ENCODE results near the gene UGT2B15. TPM values are rescaled to one million over a fixed set of nuclear protein-coding genes. Genes with fewer than 3 reads are reported as not detected.
"Not testable (repeated sequence)": the region's sequence is repeated elsewhere in the genome, so short reads cannot be mapped to it uniquely, and the experiment has no call there.

The UGT2B15 gene
- total and polyA plus RNA-seq, 2 donors (not counting 1 experiment from before 2014, with no cell fraction given) = not detected

DNA sequence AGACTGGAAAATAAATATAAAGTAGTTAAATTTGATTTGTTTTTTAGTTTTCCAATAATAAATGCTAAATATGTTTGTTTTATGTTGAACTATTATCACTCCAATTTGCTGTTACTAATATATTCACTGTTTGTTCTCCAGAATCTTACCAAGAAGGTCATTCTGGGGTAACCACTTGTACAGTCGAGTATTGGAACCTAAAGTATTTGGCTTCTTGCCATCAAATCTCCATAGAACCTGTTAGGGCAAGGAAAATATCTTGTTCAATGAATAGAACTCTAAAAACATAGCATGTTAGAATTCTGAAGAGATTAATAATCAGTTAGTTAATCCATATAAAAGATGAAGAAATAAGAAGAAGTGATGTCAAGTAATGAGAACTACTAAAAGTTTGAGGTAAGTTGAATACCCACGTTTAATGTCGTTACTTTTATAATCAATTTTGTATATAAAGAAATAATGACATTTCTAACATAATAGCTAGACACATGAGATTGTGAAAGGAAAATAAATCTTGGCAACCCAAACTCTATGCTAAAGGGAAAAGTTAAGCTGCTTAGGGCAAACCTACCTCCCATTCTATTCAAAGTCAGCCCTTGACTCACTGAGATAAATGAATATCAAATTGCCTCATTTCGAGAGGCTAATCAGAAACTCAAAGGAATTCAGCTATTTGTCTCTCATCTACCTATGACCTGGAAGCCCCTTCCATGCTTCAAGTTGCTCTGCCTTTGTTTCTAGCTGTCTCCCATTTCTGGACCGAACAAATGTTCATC, 15.3 kb downstream of the UGT2B15 start:
- no peak overlapping the region for H3K27ac ChIP-seq (ENCODE audit: insufficient read depth, low read length)
- no peak overlapping the region for H2AFZ ChIP-seq (ENCODE audit: low read length)
- DNase-seq (ENCODE audit: low read depth in 2 of 2) = no peak
- no peak overlapping the region for H3K9ac ChIP-seq (ENCODE audit: insufficient read depth, low read length)
- H3K9me3 ChIP-seq (ENCODE audit: control insufficient read depth, insufficient read depth, low read depth, low read length) = no peaks in the 10 kb centered on the region
- no peaks in the 10 kb centered on the region for H3K4me1 ChIP-seq (ENCODE audit: control insufficient read depth, extremely low read depth, insufficient read depth, low read length)
- H3K79me2 ChIP-seq (ENCODE audit: control insufficient read depth, insufficient read depth, low read length) = no peaks in the 10 kb centered on the region
- TF ChIP-seq, protein P1, sequence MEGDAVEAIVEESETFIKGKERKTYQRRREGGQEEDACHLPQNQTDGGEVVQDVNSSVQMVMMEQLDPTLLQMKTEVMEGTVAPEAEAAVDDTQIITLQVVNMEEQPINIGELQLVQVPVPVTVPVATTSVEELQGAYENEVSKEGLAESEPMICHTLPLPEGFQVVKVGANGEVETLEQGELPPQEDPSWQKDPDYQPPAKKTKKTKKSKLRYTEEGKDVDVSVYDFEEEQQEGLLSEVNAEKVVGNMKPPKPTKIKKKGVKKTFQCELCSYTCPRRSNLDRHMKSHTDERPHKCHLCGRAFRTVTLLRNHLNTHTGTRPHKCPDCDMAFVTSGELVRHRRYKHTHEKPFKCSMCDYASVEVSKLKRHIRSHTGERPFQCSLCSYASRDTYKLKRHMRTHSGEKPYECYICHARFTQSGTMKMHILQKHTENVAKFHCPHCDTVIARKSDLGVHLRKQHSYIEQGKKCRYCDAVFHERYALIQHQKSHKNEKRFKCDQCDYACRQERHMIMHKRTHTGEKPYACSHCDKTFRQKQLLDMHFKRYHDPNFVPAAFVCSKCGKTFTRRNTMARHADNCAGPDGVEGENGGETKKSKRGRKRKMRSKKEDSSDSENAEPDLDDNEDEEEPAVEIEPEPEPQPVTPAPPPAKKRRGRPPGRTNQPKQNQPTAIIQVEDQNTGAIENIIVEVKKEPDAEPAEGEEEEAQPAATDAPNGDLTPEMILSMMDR (conservative IDR thresholded peaks at IDR 0.05 in 1 of 2, IDR thresholded peaks at IDR 0.05 in 1 of 2; ENCODE audit: low read depth in 1 of 2, low read length in 2 of 2) = no peak
- TF ChIP-seq EZH2 (IDR thresholded peaks at IDR 0.05; ENCODE audit: low read length, missing control alignments) = no peak
- H3K36me3 ChIP-seq (ENCODE audit: control insufficient read depth, insufficient read depth, low read length) = no peaks in the 10 kb centered on the region
- H3K27me3 ChIP-seq (ENCODE audit: control insufficient read depth, insufficient read depth, low read length) = no peaks in the 10 kb centered on the region
- no peak overlapping the region for H3K4me3 ChIP-seq (replicated peaks in 1 of 4; ENCODE audit: control extremely low read depth in 1 of 4, insufficient read depth in 1 of 4, low read depth in 3 of 4, low read length in 4 of 4)
- no peak overlapping the region for H3K4me2 ChIP-seq (ENCODE audit: extremely low read depth, insufficient read depth, low read length)
- H4K20me1 ChIP-seq (ENCODE audit: control insufficient read depth, extremely low read depth, insufficient read depth, low read length) = no peaks in the 10 kb centered on the region

- Histone ChIP-seq H3K4me2 (ENCODE audit: extremely low read depth, insufficient read depth, low read length) (no peak overlapping the region), H3K4me1 (ENCODE audit: control insufficient read depth, extremely low read depth, insufficient read depth, low read length) (no peaks in the 10 kb centered on the region), H3K36me3 (ENCODE audit: control insufficient read depth, insufficient read depth, low read length) (no peaks in the 10 kb centered on the region), H3K27ac (ENCODE audit: insufficient read depth, low read length) (no peak overlapping the region), H3K9me3 (ENCODE audit: control insufficient read depth, insufficient read depth, low read depth, low read length) (no peaks in the 10 kb centered on the region), H3K79me2 (ENCODE audit: control insufficient read depth, insufficient read depth, low read length) (no peaks in the 10 kb centered on the region), H2AFZ (ENCODE audit: low read length) (no peak overlapping the region), H4K20me1 (ENCODE audit: control insufficient read depth, extremely low read depth, insufficient read depth, low read length) (no peaks in the 10 kb centered on the region), H3K4me3 (replicated peaks in 1 of 4; ENCODE audit: control extremely low read depth in 1 of 4, insufficient read depth in 1 of 4, low read depth in 3 of 4, low read length in 4 of 4) (no peak overlapping the region), H3K27me3 (ENCODE audit: control insufficient read depth, insufficient read depth, low read length) (no peaks in the 10 kb centered on the region), H3K9ac (ENCODE audit: insufficient read depth, low read length) (no peak overlapping the region)
- no peak for TF ChIP-seq EZH2 (IDR thresholded peaks at IDR 0.05; ENCODE audit: low read length, missing control alignments)
- TF ChIP-seq, protein P1 (conservative IDR thresholded peaks at IDR 0.05 in 1 of 2, IDR thresholded peaks at IDR 0.05 in 1 of 2; ENCODE audit: low read depth in 1 of 2, low read length in 2 of 2) = no peak
- no peak for DNase-seq (ENCODE audit: low read depth in 2 of 2)
These were observed 18.5 kb downstream of the UGT2B15 start for GRCh38 chr4:68651932-68652331.

GRCh38 chr4:68630371-68630770, 40.1 kb downstream of the UGT2B15 start:
- no peak overlapping the region for H3K9ac ChIP-seq (ENCODE audit: insufficient read depth, low read length)
- H3K4me1 ChIP-seq (ENCODE audit: control insufficient read depth, extremely low read depth, insufficient read depth, low read length) = no peaks in the 10 kb centered on the region
- no peak overlapping the region for H3K4me3 ChIP-seq (replicated peaks in 1 of 4; ENCODE audit: control extremely low read depth in 1 of 4, insufficient read depth in 1 of 4, low read depth in 3 of 4, low read length in 4 of 4)
- no peaks in the 10 kb centered on the region for H3K27me3 ChIP-seq (ENCODE audit: control insufficient read depth, insufficient read depth, low read length)
- no peak for DNase-seq (ENCODE audit: low read depth in 2 of 2)
- H3K36me3 ChIP-seq (ENCODE audit: control insufficient read depth, insufficient read depth, low read length) = no peaks in the 10 kb centered on the region
- no peak overlapping the region for H3K4me2 ChIP-seq (ENCODE audit: extremely low read depth, insufficient read depth, low read length)
- TF ChIP-seq EZH2 (IDR thresholded peaks at IDR 0.05; ENCODE audit: low read length, missing control alignments) = no peak
- TF ChIP-seq, protein P1 (conservative IDR thresholded peaks at IDR 0.05 in 1 of 2, IDR thresholded peaks at IDR 0.05 in 1 of 2; ENCODE audit: low read depth in 1 of 2, low read length in 2 of 2) = no peak
- no peak overlapping the region for H3K27ac ChIP-seq (ENCODE audit: insufficient read depth, low read length)
- no peaks in the 10 kb centered on the region for H4K20me1 ChIP-seq (ENCODE audit: control insufficient read depth, extremely low read depth, insufficient read depth, low read length)
- no peaks in the 10 kb centered on the region for H3K79me2 ChIP-seq (ENCODE audit: control insufficient read depth, insufficient read depth, low read length)
- H2AFZ ChIP-seq (ENCODE audit: low read length) = no peak overlapping the region
- peaks cover 1% of the 10 kb centered on the region for H3K9me3 ChIP-seq (ENCODE audit: control insufficient read depth, insufficient read depth, low read depth, low read length)

GRCh38 chr4:68622731-68623130, 47.7 kb downstream of the UGT2B15 start:
- not testable (repeated sequence) for H3K27me3 ChIP-seq (ENCODE audit: control insufficient read depth, insufficient read depth, low read length); H3K4me3 ChIP-seq (replicated peaks in 1 of 4; ENCODE audit: control extremely low read depth in 1 of 4, insufficient read depth in 1 of 4, low read depth in 3 of 4, low read length in 4 of 4); H3K27ac ChIP-seq (ENCODE audit: insufficient read depth, low read length); DNase-seq (ENCODE audit: low read depth in 2 of 2); H3K4me2 ChIP-seq (ENCODE audit: extremely low read depth, insufficient read depth, low read length); H3K4me1 ChIP-seq (ENCODE audit: control insufficient read depth, extremely low read depth, insufficient read depth, low read length); H3K79me2 ChIP-seq (ENCODE audit: control insufficient read depth, insufficient read depth, low read length); H2AFZ ChIP-seq (ENCODE audit: low read length); H3K9me3 ChIP-seq (ENCODE audit: control insufficient read depth, insufficient read depth, low read depth, low read length); H4K20me1 ChIP-seq (ENCODE audit: control insufficient read depth, extremely low read depth, insufficient read depth, low read length); H3K9ac ChIP-seq (ENCODE audit: insufficient read depth, low read length); H3K36me3 ChIP-seq (ENCODE audit: control insufficient read depth, insufficient read depth, low read length)
